ENCODE data around the gene SLC22A23.

The SLC22A23 gene

GRCh38 chr6:3335169-3335568 is 121.7 kb downstream of the SLC22A23 start:
- DNase-seq (ENCODE audit: insufficient read length, low spot score): no peak
- no peak for FAIRE-seq
- no peak for TF ChIP-seq POLR2A (IDR thresholded peaks at IDR 0.05; ENCODE audit: low read depth, low read length)

- no peak for TF ChIP-seq POLR2A (IDR thresholded peaks at IDR 0.05; ENCODE audit: low read depth, low read length)
These were observed 122.3 kb downstream of the SLC22A23 start for GRCh38 chr6:3334555-3334954.

GRCh38 chr6:3333263-3333662 is 123.6 kb downstream of the SLC22A23 start:
- DNase-seq (ENCODE audit: insufficient read length, low spot score): no peak
- FAIRE-seq: no peak
- no peak for TF ChIP-seq POLR2A (IDR thresholded peaks at IDR 0.05; ENCODE audit: low read depth, low read length)

More at GRCh38 chr6:3334555-3334954, 122.3 kb downstream of the SLC22A23 start:
- FAIRE-seq: no peak
- DNase-seq (ENCODE audit: insufficient read length, low spot score): no peak

GRCh38 chr6:3331971-3332370 is 124.9 kb downstream of the SLC22A23 start:
- no peak for DNase-seq (ENCODE audit: insufficient read length, low spot score)
- FAIRE-seq: no peak
- no peak for TF ChIP-seq POLR2A (IDR thresholded peaks at IDR 0.05; ENCODE audit: low read depth, low read length)

GRCh38 chr6:3331494-3331893 is 125.4 kb downstream of the SLC22A23 start:
- no peak for DNase-seq (ENCODE audit: insufficient read length, low spot score)
- FAIRE-seq: no peak
- TF ChIP-seq POLR2A (IDR thresholded peaks at IDR 0.05; ENCODE audit: low read depth, low read length): no peak

- FAIRE-seq: no peak
- DNase-seq (ENCODE audit: insufficient read length, low spot score): no peak
- TF ChIP-seq POLR2A (IDR thresholded peaks at IDR 0.05; ENCODE audit: low read depth, low read length): no peak
These were observed 126.7 kb downstream of the SLC22A23 start for GRCh38 chr6:3330199-3330598.

GRCh38 chr6:3329393-3330051 is 127.3 kb downstream of the SLC22A23 start:
- DNase-seq (ENCODE audit: insufficient read length, low spot score) (no peak), FAIRE-seq (no peak)
- TF ChIP-seq POLR2A (IDR thresholded peaks at IDR 0.05; ENCODE audit: low read depth, low read length): no peak

GRCh38 chr6:3328796-3329195 is 128.1 kb downstream of the SLC22A23 start:
- FAIRE-seq (no peak), DNase-seq (ENCODE audit: insufficient read length, low spot score) (no peak)
- TF ChIP-seq POLR2A (IDR thresholded peaks at IDR 0.05; ENCODE audit: low read depth, low read length): no peak

GRCh38 chr6:3328145-3328544 is 128.7 kb downstream of the SLC22A23 start:
- no peak for FAIRE-seq
- no peak for TF ChIP-seq POLR2A (IDR thresholded peaks at IDR 0.05; ENCODE audit: low read depth, low read length)

GRCh38 chr6:3327403-3327802 is 129.4 kb downstream of the SLC22A23 start:
- no peak for DNase-seq (ENCODE audit: insufficient read length, low spot score)
- FAIRE-seq: no peak
- TF ChIP-seq POLR2A (IDR thresholded peaks at IDR 0.05; ENCODE audit: low read depth, low read length): no peak

More at GRCh38 chr6:3328145-3328544, 128.7 kb downstream of the SLC22A23 start:
- DNase-seq (ENCODE audit: insufficient read length, low spot score): no peak

- no peak for TF ChIP-seq POLR2A (IDR thresholded peaks at IDR 0.05; ENCODE audit: low read depth, low read length)
- no peak for DNase-seq (ENCODE audit: insufficient read length, low spot score)
- no peak for FAIRE-seq
These were observed 129.9 kb downstream of the SLC22A23 start for GRCh38 chr6:3326981-3327380.

- FAIRE-seq (no peak), DNase-seq (ENCODE audit: insufficient read length, low spot score) (no peak)
- no peak for TF ChIP-seq POLR2A (IDR thresholded peaks at IDR 0.05; ENCODE audit: low read depth, low read length)
These were observed 130.5 kb downstream of the SLC22A23 start for GRCh38 chr6:3326184-3326971.

- no peak for TF ChIP-seq POLR2A (IDR thresholded peaks at IDR 0.05; ENCODE audit: low read depth, low read length)
- FAIRE-seq: no peak
- no peak for DNase-seq (ENCODE audit: insufficient read length, low spot score)
These were observed 131.6 kb downstream of the SLC22A23 start for GRCh38 chr6:3325210-3325609.

GRCh38 chr6:3324262-3324942 is 132.4 kb downstream of the SLC22A23 start:
- DNase-seq (ENCODE audit: insufficient read length, low spot score) (peak; percentile 72), FAIRE-seq (peak; percentile 86)
- no peak for TF ChIP-seq POLR2A (IDR thresholded peaks at IDR 0.05; ENCODE audit: low read depth, low read length)
